Iris pigment epithelial cell (primary cell): ENCODE data around the gene KLC3.
"Not testable (repeated sequence)": the region's sequence is repeated elsewhere in the genome, so short reads cannot be mapped to it uniquely, and the experiment has no call there.

Experiments used
- DNase-seq: peaks from one replicate; pipeline ENCODE4 v3.0.0-alpha.2; 2011; ENCODE audit warnings: low read depth

Gene KLC3

GRCh38 chr19:45320997-45321775 is 19.4 kb upstream of the KLC3 start:
- no peak for DNase-seq

GRCh38 chr19:45321848-45322247 is 18.7 kb upstream of the KLC3 start:
- no peak for DNase-seq

GRCh38 chr19:45322311-45322710 is 18.2 kb upstream of the KLC3 start:
- no peak for DNase-seq

GRCh38 chr19:45322744-45323281 is 17.7 kb upstream of the KLC3 start, which contains the start of gene CKM:
Gene CKM, minus strand, starts transcription at chr19:45322875. Its CDS starts 3,162 bp downstream, at chr19:45319713.
- DNase-seq: no peak

GRCh38 chr19:45323671-45324081 is 16.9 kb upstream of the KLC3 start:
- no peak for DNase-seq

GRCh38 chr19:45324349-45324907 is 16.1 kb upstream of the KLC3 start:
- no peak for DNase-seq

- no peak for DNase-seq
Observed at GRCh38 chr19:45327404-45328143, 13.0 kb upstream of the KLC3 start.

GRCh38 chr19:45331411-45331810 is 9.1 kb upstream of the KLC3 start:
- DNase-seq: no peak

GRCh38 chr19:45333609-45334303 is 6.8 kb upstream of the KLC3 start:
- DNase-seq: no peak

- DNase-seq: not testable (repeated sequence)
Observed at GRCh38 chr19:45334881-45335280, 5.7 kb upstream of the KLC3 start.

- DNase-seq: no peak
Observed at GRCh38 chr19:45336696-45337251, 3.8 kb upstream of the KLC3 start.

GRCh38 chr19:45339629-45340028 is 921 bp upstream of the KLC3 start:
- no peak for DNase-seq

- DNase-seq: no peak
Observed at GRCh38 chr19:45340899-45341453, 426 bp downstream of the KLC3 start.

GRCh38 chr19:45342911-45343310 is 2.4 kb downstream of the KLC3 start:
- no peak for DNase-seq

- DNase-seq: no peak
Observed at GRCh38 chr19:45344621-45345505, 4.3 kb downstream of the KLC3 start.

GRCh38 chr19:45345506-45345860 is 4.9 kb downstream of the KLC3 start:
- no peak for DNase-seq

- DNase-seq: no peak
Observed at GRCh38 chr19:45346449-45346848, 5.9 kb downstream of the KLC3 start.

GRCh38 chr19:45347570-45348366 is 7.2 kb downstream of the KLC3 start:
- no peak for DNase-seq

- no peak for DNase-seq
Observed at GRCh38 chr19:45348367-45349125, 8.0 kb downstream of the KLC3 start.
